Measurements from ENCODE around the gene SLC8A1.

- TF ChIP-seq CTCF (IDR thresholded peaks at IDR 0.05), result no peak
- no peak for TF ChIP-seq POLR2A (IDR thresholded peaks at IDR 0.05)
Observed at GRCh38 chr2:40321016-40321623, 130.8 kb downstream of the SLC8A1 start.

Data from adrenal gland (tissue), 5 donors.